ENCODE data around the gene CDC42BPG.
"Not testable (repeated sequence)": the region's sequence is repeated elsewhere in the genome, so short reads cannot be mapped to it uniquely, and the experiment has no call there.

CDC42BPG gene

DNA sequence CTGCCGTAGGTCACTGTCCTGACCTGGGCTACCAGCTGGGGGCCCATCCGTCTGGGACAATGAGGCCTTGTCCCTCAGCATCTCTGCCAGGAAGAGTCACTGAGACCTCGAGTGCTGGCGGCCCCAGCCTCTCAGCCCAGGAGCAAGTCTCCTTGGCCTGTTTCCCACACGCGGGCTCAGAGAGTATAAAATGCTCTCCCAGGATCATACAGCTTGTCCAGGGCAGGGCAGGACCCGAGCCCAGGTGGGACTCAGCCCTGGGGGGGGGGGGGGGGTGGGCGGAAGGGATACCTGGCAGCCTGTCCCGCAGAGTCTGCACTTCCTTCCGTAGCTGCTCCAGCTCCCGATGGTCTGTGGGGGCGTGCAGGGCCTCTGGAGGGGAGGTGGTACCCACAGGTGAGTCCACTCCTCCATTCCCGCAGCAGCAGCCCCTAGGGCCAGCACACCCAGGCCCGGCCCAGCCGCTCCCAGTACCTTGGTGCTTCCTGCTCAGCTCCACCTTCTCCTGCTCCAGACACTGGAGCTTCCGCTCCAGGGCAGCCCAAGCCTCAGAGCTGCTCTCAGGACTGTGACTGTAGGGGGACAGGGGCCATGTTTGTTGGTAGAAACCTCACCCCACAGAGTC lies 7.9 kb downstream of the CDC42BPG start:
- in situ Hi-C loops (cut with HindIII; ENCODE audit: low sequenced_read_pairs): no loop called here

DNA sequence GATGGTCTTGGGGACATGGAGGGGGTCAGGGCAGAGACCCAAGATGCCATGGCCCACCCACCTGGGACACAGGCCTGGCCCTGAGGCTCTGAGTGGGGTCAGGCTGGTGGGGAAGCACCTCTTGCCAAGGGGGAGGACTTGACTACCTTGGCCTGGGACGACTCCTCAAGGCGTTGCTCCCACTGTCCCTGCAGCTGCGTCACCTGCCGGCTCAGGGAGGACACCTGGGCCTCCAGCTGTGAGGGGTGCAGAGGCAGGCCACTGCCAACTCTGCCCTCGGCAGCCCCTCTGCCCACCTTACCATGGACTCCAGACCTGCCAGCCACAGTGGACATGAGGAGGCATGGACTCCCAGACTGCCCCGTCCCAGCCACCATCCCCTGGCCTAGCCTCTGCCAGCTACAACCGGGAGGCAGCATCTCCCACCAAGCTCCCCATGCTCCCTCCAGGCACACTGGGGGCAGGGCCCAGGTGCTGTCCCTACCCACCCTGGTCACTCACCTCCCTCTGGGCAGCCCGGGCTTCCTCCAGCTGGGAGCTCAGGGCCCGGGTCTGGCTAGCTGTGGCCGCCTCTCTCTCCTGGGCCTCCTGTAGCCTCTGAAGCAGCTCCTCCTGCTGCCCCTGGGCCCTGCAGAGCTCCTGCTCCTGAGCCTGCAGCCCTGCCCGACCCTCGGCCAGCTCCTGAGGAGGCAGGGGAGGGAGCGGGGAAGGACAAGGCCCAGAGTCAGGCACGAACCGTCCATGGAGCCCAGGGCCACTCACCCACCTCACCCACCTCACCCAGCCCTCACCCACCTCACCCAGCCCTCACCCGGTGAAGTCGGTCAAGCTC lies 8.6 kb downstream of the CDC42BPG start:
- in situ Hi-C loops (cut with HindIII; ENCODE audit: low sequenced_read_pairs): no loop called here

DNA sequence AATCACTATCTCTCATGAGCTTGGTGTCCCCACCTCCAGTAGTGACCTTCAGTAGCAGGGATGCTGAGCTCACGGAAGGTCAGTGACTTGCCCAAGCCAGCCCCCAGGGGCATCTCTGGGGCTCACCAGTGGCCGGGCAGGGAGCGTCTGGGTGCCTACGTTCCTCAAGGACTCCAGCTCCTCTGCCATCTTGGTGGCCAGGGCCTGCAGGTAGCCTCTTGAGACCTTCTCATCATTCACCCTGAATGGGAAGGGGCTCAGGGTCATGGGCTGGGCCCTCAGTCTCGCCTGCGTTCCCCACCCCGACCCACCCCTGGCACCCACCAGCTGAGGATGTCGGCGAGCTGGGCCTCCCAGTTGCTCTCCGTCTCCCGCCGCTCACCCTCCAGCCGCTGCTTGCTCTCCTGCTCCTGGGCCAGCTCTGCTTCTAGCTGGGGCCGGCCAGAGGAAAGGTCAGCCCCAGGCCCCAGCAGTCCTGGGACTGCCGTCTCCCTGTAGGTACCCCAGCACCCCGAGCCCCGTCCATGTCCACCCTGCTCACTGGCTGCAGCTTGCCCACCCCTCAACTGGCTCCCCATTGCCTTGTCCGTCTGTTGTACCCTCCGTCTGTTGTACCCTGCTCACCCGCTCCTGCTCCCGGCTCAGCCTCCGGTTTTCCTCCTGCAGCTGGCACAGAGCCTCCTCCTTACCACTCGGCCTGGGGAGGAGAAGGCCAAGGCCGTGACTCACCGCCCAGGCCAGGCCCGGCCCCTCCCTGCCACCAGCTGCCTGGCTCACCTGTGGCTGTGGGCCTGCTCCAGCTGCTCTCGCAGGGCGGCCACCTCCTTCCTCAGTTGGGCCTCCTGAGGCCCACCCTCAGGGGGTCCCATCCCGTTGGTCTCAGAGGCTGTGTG lies 9.5 kb downstream of the CDC42BPG start:
- in situ Hi-C loops (cut with HindIII; ENCODE audit: low sequenced_read_pairs): no loop called here

DNA sequence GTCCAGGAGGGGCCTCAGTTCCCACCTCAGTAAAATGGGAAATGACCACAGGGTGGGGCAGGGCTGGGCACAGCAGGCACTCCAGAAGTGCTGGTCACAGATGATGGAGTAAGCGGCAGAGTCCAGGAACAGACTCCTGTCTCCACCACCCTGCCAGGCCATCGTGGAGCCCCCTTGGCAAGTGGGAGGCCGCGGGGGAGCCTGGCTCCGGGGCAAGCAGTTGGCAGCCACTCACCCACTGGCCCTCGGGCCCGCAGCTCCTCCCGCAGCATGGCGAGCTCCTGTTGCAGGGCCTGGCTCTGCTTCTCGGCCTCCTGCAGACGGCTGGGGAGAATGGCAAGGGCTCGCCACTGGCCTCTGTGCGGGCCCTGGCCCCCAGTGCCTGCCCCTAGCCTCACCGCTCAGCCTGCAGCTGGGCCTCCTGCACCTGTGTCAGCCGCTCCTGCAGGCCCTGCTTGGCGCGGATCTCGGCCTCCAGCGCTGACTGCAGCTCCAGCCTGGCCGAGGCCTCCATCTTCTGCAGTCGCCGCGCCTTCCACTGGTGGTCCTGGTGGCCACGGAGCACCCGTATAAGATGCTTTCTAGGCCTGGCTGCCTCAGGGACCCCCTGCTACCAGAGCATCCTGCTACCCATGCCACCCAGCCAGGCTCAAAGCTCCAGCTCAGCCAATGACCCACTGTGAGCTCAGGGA lies 10.3 kb downstream of the CDC42BPG start:
- in situ Hi-C loops (cut with HindIII; ENCODE audit: low sequenced_read_pairs): no loop called here

- in situ Hi-C loops (cut with HindIII; ENCODE audit: low sequenced_read_pairs): no loop called here
Observed at GRCh38 chr11:64833509-64833908, 10.9 kb downstream of the CDC42BPG start.

- in situ Hi-C loops (cut with HindIII; ENCODE audit: low sequenced_read_pairs): no loop called here
Observed at GRCh38 chr11:64833198-64833502, 11.3 kb downstream of the CDC42BPG start.

DNA sequence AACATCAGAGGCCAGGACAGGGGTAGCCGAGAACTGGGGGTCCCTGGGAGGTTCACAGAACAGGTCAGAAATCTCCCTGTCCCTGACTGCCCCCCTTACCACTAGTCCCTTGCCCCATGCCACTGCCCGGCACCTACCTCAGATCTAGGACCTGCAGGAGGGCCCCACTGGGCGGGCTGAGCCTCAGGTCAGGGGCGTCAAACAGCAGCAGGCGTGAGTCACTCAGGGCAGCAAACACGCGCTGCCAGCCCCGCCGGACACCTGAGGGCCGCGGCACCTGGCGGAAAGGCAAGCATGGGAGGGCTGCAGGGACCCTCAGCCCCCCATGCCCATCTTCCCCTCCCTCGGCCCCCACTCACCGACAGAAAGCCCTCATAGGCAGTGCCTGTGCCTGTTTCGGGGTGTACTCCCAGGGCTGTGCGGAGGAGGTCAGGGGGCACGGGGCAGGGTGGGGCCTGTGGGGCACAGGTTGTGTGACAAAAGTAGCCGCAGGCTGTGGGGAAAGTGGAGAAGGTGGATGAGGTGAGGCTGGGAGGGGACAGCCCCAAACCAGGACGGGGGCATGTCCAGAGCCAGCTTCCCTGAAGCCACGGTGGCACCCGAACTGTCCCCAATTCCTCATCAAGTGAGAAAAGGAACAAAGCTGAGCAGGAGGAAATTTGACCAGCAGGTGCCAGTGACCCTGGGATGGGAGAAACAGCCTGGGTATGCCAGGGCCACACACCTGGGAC lies 11.8 kb downstream of the CDC42BPG start:
- in situ Hi-C loops (cut with HindIII; ENCODE audit: low sequenced_read_pairs): no loop called here

DNA sequence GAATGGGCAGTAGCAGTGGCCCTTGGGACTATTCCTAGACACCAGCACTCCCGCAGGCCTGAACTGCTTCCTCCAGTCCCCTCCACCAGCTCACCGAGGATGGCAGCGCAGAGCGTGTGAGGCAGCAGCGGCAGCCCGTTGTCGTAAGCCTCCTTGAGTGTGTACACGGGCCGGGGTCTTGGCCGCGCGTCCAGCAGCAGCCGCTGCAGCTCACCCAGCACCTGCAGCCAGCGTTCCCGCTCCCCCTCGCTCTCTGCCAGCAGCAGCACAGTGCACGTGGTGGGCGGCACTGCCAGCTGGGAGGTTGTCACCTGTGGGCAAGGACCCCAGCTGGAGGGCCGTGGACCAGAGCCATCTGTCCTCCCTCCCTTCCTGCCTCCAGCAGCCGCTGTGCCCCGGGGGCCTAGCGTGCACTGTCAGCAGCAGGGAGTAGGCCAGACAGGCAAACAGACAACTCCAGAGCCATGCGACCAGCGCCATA lies 13.0 kb downstream of the CDC42BPG start:
- in situ Hi-C loops (cut with HindIII; ENCODE audit: low sequenced_read_pairs): no loop called here

DNA sequence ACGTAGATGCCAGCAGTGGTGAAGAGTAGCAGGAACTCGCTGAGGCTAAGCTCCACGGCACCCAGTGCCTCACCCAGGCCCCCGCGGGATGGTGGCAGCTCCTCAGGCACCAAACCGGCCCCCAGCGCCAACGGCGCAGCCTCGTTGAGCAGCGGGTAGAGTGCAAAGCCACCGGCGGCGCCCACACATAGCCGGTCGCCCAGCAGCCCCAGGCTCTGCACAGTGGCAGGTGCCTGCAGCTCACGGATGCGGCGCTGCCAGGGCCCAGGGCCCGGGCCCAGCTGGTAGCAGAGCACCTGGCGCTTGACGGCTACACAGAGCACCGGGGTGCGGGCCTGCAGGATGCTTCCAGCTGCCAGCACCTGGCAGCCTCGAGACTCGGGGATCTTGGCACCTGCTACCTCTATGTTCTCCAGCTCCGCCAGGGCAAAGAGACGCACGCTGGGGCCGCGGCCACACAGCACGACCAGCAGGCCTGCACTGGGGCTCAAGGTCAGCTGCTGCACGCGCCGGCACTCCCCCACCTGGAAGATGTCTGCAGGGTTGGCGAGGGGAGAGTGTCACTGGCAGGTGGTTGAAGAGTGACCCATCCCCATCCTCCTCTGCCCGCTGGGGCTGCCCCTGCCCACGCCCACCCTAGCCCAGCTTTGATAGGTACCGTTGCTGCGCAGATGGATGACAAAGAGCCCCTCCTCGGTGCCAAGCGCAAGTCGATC lies 14.8 kb downstream of the CDC42BPG start:
- in situ Hi-C loops (cut with HindIII; ENCODE audit: low sequenced_read_pairs): no loop called here

DNA sequence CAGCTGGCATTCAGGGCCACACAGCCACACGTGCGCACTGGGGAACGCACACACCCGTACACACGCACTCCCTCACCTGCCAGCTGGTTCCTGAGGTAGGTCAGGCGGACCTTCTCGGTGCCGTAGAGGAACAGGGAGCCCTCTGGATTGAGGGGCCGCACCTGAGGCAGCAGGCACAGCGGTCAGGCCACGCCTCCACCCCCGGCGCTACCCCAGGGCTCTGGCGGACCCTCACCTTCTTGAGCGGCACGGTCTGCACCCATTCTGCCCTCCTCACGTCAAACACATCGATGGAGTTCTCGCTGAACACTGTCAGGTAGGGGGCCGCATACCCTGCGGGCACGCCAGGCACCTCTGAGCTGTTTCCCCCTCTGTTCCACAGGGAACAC lies 17.0 kb downstream of the CDC42BPG start:
- in situ Hi-C loops (cut with HindIII; ENCODE audit: low sequenced_read_pairs): no loop called here

DNA sequence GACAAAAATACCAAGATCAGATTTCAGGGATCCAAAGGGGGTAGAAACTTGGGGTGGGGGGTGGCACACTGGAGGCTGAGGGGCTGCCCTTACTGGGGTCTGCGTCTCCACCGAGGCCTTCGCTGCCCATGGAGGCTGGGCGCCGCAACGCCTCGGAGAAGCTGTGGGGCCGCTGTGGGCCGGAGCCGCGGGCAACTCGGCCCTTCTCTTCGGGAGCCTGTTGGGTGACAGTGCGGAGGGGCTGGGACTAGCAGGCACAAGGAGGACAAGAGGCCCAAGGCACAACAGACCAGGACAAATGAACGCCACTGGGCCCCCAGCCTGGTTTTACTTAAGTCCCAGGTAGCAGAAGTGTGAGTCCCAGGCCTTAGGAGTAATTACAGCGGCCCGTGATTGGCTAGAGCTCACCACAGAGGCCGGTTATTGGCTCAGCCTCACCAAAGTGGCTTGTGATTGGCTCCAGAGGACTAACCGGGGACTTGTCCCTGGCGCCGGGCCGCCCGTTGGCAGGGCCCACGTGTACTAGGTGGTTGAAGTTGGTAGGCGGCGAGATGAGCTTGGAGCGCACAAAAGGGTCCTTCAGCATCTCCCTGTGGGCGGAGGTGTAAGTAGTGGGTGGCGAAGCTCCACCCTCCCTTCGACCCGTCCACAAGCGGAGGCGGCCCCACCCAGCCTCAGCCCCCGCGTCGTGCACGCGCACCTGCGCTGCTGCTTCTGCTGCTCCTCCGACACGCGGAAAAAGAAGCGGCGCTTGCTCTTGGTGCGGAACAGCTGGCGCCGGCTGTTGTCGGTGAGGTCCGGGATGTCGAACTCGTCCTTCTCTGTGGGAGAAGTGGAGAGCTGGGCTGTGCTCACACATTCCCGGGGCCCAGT lies 17.6 kb downstream of the CDC42BPG start:
- in situ Hi-C loops (cut with HindIII; ENCODE audit: low sequenced_read_pairs): no loop called here

GRCh38 chr11:64826062-64826461 lies 18.4 kb downstream of the CDC42BPG start:
- in situ Hi-C loops (cut with HindIII; ENCODE audit: low sequenced_read_pairs): no loop called here

GRCh38 chr11:64823568-64824119 lies 20.8 kb downstream of the CDC42BPG start:
- in situ Hi-C loops (cut with HindIII; ENCODE audit: low sequenced_read_pairs): no loop called here

GRCh38 chr11:64817476-64817875 lies 27.0 kb downstream of the CDC42BPG start:
- in situ Hi-C loops (cut with HindIII; ENCODE audit: low sequenced_read_pairs): no loop called here

- in situ Hi-C loops (cut with HindIII; ENCODE audit: low sequenced_read_pairs): not testable (repeated sequence)
Observed at GRCh38 chr11:64815433-64815832, 29.0 kb downstream of the CDC42BPG start.

- in situ Hi-C loops (cut with HindIII; ENCODE audit: low sequenced_read_pairs): no loop called here
Observed at GRCh38 chr11:64814712-64815187, 29.7 kb downstream of the CDC42BPG start.

- in situ Hi-C loops (cut with HindIII; ENCODE audit: low sequenced_read_pairs): no loop called here
Observed at GRCh38 chr11:64813826-64814225, 30.6 kb downstream of the CDC42BPG start.

- in situ Hi-C loops (cut with HindIII; ENCODE audit: low sequenced_read_pairs): no loop called here
Observed at GRCh38 chr11:64810891-64811272, 33.6 kb downstream of the CDC42BPG start.

Data from DLD1 (cell line).